Measurements from ENCODE around the gene SULT1A1. TPM values are rescaled to one million over a fixed set of nuclear protein-coding genes. Genes with fewer than 3 reads are reported as not detected.
A peak's percentile ranks its signal among the peaks of the same experiment; 100 is the strongest.
"Not testable (repeated sequence)": the region's sequence is repeated elsewhere in the genome, so short reads cannot be mapped to it uniquely, and the experiment has no call there.

SULT1A1 gene
- total RNA-seq, 1 donor from 2014 or later, result 50.2 TPM

- ATAC-seq (no peak), DNase-seq (peak; percentile 25)
- Histone ChIP-seq H3K4me3 (no peak overlapping the region), H3K27ac (no peak overlapping the region), H3K36me3 (peaks cover 4% of the 10 kb centered on the region), H3K9me3 (no peaks in the 10 kb centered on the region), H3K27me3 (ENCODE audit: low read depth) (no peaks in the 10 kb centered on the region), H3K4me1 (peaks cover 11% of the 10 kb centered on the region)
- TF ChIP-seq CTCF (IDR thresholded peaks at IDR 0.05), result no peak
- intact Hi-C loops (cut with DNase I), result no loop called here
Observed at GRCh38 chr16:28604186-28604565, 5.7 kb downstream of the SULT1A1 start.

- DNase-seq (peak; percentile 41), ATAC-seq (no peak)
- intact Hi-C loops (cut with DNase I), result no loop called here
- no peak for TF ChIP-seq CTCF (IDR thresholded peaks at IDR 0.05)
- peaks cover 4% of the 10 kb centered on the region for H3K36me3 ChIP-seq
- no peak overlapping the region for H3K27ac ChIP-seq
- no peak overlapping the region for H3K4me3 ChIP-seq
- no peaks in the 10 kb centered on the region for H3K9me3 ChIP-seq
- peaks cover 7% of the 10 kb centered on the region for H3K4me1 ChIP-seq
- H3K27me3 ChIP-seq (ENCODE audit: low read depth), result no peaks in the 10 kb centered on the region
Observed at GRCh38 chr16:28603381-28604185, 6.3 kb downstream of the SULT1A1 start.

- H3K27me3 ChIP-seq (ENCODE audit: low read depth), result no peaks in the 10 kb centered on the region
- no peaks in the 10 kb centered on the region for H3K9me3 ChIP-seq
- ATAC-seq (no peak), DNase-seq (no peak)
- no peak for TF ChIP-seq CTCF (IDR thresholded peaks at IDR 0.05)
- H3K4me1 ChIP-seq, result peaks cover 7% of the 10 kb centered on the region
- intact Hi-C loops (cut with DNase I), result no loop called here
- H3K4me3 ChIP-seq, result no peak overlapping the region
- H3K27ac ChIP-seq, result no peak overlapping the region
- H3K36me3 ChIP-seq, result peaks cover 4% of the 10 kb centered on the region
Observed at GRCh38 chr16:28602529-28602928, 7.3 kb downstream of the SULT1A1 start.

GRCh38 chr16:28602062-28602461 is 7.8 kb downstream of the SULT1A1 start:
- DNase-seq, result peak; percentile 10
- H3K4me1 ChIP-seq, result peaks cover 12% of the 10 kb centered on the region
- H3K27ac ChIP-seq; H3K36me3 ChIP-seq; H3K27me3 ChIP-seq (ENCODE audit: low read depth); ATAC-seq; intact Hi-C loops (cut with DNase I); H3K4me3 ChIP-seq; H3K9me3 ChIP-seq: not testable (repeated sequence)

- H3K27ac ChIP-seq; intact Hi-C loops (cut with DNase I); ATAC-seq; H3K9me3 ChIP-seq; H3K4me3 ChIP-seq; H3K36me3 ChIP-seq; H3K27me3 ChIP-seq (ENCODE audit: low read depth): not testable (repeated sequence)
- peak; percentile 22 for DNase-seq
- H3K4me1 ChIP-seq, result peaks cover 12% of the 10 kb centered on the region
Observed at GRCh38 chr16:28601589-28601988, 8.3 kb downstream of the SULT1A1 start.

- H3K36me3 ChIP-seq; H3K27ac ChIP-seq; ATAC-seq; H3K4me3 ChIP-seq; H3K27me3 ChIP-seq (ENCODE audit: low read depth); intact Hi-C loops (cut with DNase I); H3K9me3 ChIP-seq: not testable (repeated sequence)
- DNase-seq, result peak; percentile 1
- H3K4me1 ChIP-seq, result peaks cover 18% of the 10 kb centered on the region
Observed at GRCh38 chr16:28600965-28601364, 8.9 kb downstream of the SULT1A1 start.

GRCh38 chr16:28599377-28600285 is 10.2 kb downstream of the SULT1A1 start:
- H3K4me3 ChIP-seq; H3K27me3 ChIP-seq (ENCODE audit: low read depth); DNase-seq; H3K9me3 ChIP-seq; intact Hi-C loops (cut with DNase I); H3K36me3 ChIP-seq; H3K27ac ChIP-seq: not testable (repeated sequence)
- ATAC-seq, result peak; percentile 72
- H3K4me1 ChIP-seq, result peaks cover 21% of the 10 kb centered on the region

Measured in lower lobe of right lung (tissue), 2 donors.